A673 (cell line): ENCODE measurements around the gene RPL14. TPM values are rescaled to one million over a fixed set of nuclear protein-coding genes. Genes with fewer than 3 reads are reported as not detected.

Experiments
- BruUV-seq: library from RNA; stranded (reverse); fragments of 400-500 nt; replicated peaks from 2 replicates; lab custom pipeline; 2021; lab: Mats Ljungman, UMichigan
- CTCF ChIA-PET: fragments of 300-600 bp; sonication (Branson Sonifier 250); formaldehyde crosslinking; loops from one replicate; lab custom pipeline; 2022; ENCODE audit warnings: antibody characterized with exemption; lab: Charles Lee
- POLR2A ChIA-PET: fragments of 300-600 bp; sonication (Branson Sonifier 250); formaldehyde crosslinking; loops from one replicate; lab custom pipeline; 2022; ENCODE audit warnings: antibody characterized with exemption; ENCODE audit not compliant: low non-redundant PET; lab: Charles Lee
- DNase-seq: peaks from one replicate; pipeline ENCODE4 v3.0.0-alpha.2; 2015; ENCODE audit warnings: low spot score
- H3K27ac ChIP-seq: fragments of 200-600 bp; sonication (generic); 2 replicates; pipeline ENCODE4 v1.5.1; 2016; ENCODE audit warnings: mixed run types, low read depth, mild to moderate bottlenecking, mixed read lengths, antibody characterized with exemption, low read length; ENCODE audit not compliant: poor library complexity, severe bottlenecking
- H3K27me3 ChIP-seq: fragments of 200-600 bp; sonication (generic); replicated peaks from 2 replicates; pipeline ENCODE4 v1.6.1; 2017; ENCODE audit warnings: mixed run types, low read depth, mild to moderate bottlenecking, mixed read lengths, antibody characterized with exemption, low read length; ENCODE audit not compliant: insufficient read depth, poor library complexity
- H3K36me3 ChIP-seq: fragments of 200-600 bp; sonication (generic); 2 replicates; pipeline ENCODE4 v1.6.1; 2016; ENCODE audit warnings: mixed run types, mild to moderate bottlenecking, mixed read lengths, antibody characterized with exemption, low read length; ENCODE audit not compliant: insufficient read depth, poor library complexity, severe bottlenecking
- H3K4me1 ChIP-seq: fragments of 200-600 bp; sonication (generic); 2 replicates; pipeline ENCODE4 v1.6.1; 2017; ENCODE audit warnings: mixed run types, mild to moderate bottlenecking, mixed read lengths, antibody characterized with exemption, low read length; ENCODE audit not compliant: insufficient read depth, poor library complexity, severe bottlenecking
- H3K4me3 ChIP-seq: fragments of 200-600 bp; sonication (generic); 2 replicates; pipeline ENCODE4 v1.5.1; 2016; ENCODE audit warnings: low read depth, mixed run types, mild to moderate bottlenecking, mixed read lengths, low read length; ENCODE audit not compliant: poor library complexity, severe bottlenecking
- H3K9me3 ChIP-seq: fragments of 200-600 bp; sonication (generic); 2 replicates; pipeline ENCODE4 v1.6.1; 2016; ENCODE audit warnings: mixed run types, low read depth, mild to moderate bottlenecking, mixed read lengths, antibody characterized with exemption, low read length; ENCODE audit not compliant: poor library complexity, severe bottlenecking
- EZH2 ChIP-seq: fragments of 200-600 bp; sonication (generic); IDR thresholded peaks from 2 replicates; pipeline ENCODE4 v1.6.1; 2017; ENCODE audit warnings: borderline replicate concordance, low read depth, mild to moderate bottlenecking, mixed read lengths, antibody characterized with exemption, low read length; ENCODE audit not compliant: poor library complexity, severe bottlenecking
- intact Hi-C: fragments of 100-400 bp; cut with micrococcal nuclease; formaldehyde crosslinking; loops from one replicate; pipeline ENCODE4 v1.10.0; 2022; ENCODE audit not compliant: unreplicated experiment
- total RNA-seq: library from RNA; stranded (reverse); gene quantifications from 2 replicates; pipeline ENCODE4 v1.2.3, GENCODE V29; 2021
- TF ChIP-seq, protein P1 (sequence below): fragments of 300-800, 200-600 bp; sonication (generic); conservative IDR thresholded peaks from 2 replicates; pipeline ENCODE4 v1.5.1; 2017; ENCODE audit warnings: low read depth, mild to moderate bottlenecking, antibody characterized with exemption, low read length, moderate library complexity, mixed read lengths

The RPL14 gene
- total RNA-seq, 1 experiment from 2014 or later: 980 TPM

- POLR2A ChIA-PET: no interaction called here
These were observed 5.1 kb upstream of the RPL14 start for GRCh38 chr3:40452057-40452456.

DNA sequence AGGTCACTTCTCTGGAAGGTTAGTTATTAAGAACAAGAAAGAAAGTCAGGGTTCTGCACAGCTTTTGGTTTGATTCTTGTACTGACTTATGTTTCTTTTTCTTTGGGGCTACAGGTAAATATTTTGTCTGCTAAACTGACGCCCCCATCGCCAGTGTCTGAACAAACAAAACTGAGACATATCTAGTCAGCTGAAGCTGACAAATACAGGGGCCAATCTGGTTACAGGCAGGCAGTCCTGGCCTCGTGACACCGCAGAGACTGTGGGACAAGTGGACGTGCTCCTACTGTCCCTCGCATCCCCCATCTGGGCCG is 4.6 kb upstream of the RPL14 start:
- DNase-seq: no peak
- TF ChIP-seq EZH2: no peak
- TF ChIP-seq, protein P1, sequence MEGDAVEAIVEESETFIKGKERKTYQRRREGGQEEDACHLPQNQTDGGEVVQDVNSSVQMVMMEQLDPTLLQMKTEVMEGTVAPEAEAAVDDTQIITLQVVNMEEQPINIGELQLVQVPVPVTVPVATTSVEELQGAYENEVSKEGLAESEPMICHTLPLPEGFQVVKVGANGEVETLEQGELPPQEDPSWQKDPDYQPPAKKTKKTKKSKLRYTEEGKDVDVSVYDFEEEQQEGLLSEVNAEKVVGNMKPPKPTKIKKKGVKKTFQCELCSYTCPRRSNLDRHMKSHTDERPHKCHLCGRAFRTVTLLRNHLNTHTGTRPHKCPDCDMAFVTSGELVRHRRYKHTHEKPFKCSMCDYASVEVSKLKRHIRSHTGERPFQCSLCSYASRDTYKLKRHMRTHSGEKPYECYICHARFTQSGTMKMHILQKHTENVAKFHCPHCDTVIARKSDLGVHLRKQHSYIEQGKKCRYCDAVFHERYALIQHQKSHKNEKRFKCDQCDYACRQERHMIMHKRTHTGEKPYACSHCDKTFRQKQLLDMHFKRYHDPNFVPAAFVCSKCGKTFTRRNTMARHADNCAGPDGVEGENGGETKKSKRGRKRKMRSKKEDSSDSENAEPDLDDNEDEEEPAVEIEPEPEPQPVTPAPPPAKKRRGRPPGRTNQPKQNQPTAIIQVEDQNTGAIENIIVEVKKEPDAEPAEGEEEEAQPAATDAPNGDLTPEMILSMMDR: no peak
- Histone ChIP-seq H3K27ac (peak overlapping the region; percentile 70), H3K27me3 (no peaks in the 10 kb centered on the region), H3K4me1 (peaks cover 4% of the 10 kb centered on the region), H3K36me3 (no peaks in the 10 kb centered on the region), H3K4me3 (peak overlapping the region; percentile 59), H3K9me3 (no peaks in the 10 kb centered on the region)
- intact Hi-C loops: no loop called here
- BruUV-seq: TSS peak; percentile 8
- ChIA-PET POLR2A (no interaction called here), CTCF (interaction anchor here (0.5 kb wide), 1 partner anchor 126 kb away, joined by 9 read pairs; no protein-coding TSS in a partner anchor)

More at GRCh38 chr3:40452057-40452456, 5.1 kb upstream of the RPL14 start:
- BruUV-seq: no TSS peak
- CTCF ChIA-PET: no interaction called here
- Histone ChIP-seq H3K4me1 (peaks cover 4% of the 10 kb centered on the region), H3K27me3 (no peaks in the 10 kb centered on the region), H3K27ac (no peak overlapping the region), H3K9me3 (no peaks in the 10 kb centered on the region), H3K36me3 (no peaks in the 10 kb centered on the region), H3K4me3 (peak overlapping the region; percentile 59)
- intact Hi-C loops: no loop called here
- TF ChIP-seq EZH2: no peak
- TF ChIP-seq, protein P1: no peak
- no peak for DNase-seq

GRCh38 chr3:40452876-40453730 is 4.0 kb upstream of the RPL14 start:
- no TSS peak for BruUV-seq
- intact Hi-C loops: no loop called here
- CTCF ChIA-PET: interaction anchor here (0.5 kb wide), 1 partner anchor 126 kb away, joined by 9 read pairs; no protein-coding TSS in a partner anchor

More at GRCh38 chr3:40452876-40453730, 4.0 kb upstream of the RPL14 start:
- H3K27ac ChIP-seq: peak overlapping the region; percentile 70
- POLR2A ChIA-PET: no interaction called here
- H3K27me3 ChIP-seq: no peaks in the 10 kb centered on the region
- peaks cover 4% of the 10 kb centered on the region for H3K4me1 ChIP-seq
- H3K36me3 ChIP-seq: peaks cover 1% of the 10 kb centered on the region
- peak; percentile 96 for DNase-seq
- TF ChIP-seq, protein P1: no peak
- no peak for TF ChIP-seq EZH2
- H3K9me3 ChIP-seq: no peaks in the 10 kb centered on the region
- H3K4me3 ChIP-seq: peak overlapping the region; percentile 59
